ENCODE results near the gene IPO13. TPM values are rescaled to one million over a fixed set of nuclear protein-coding genes. Genes with fewer than 3 reads are reported as not detected.
A peak's percentile ranks its signal among the peaks of the same experiment; 100 is the strongest.

The IPO13 gene
- total RNA-seq, 2 experiments from 2014 or later: 25.3 to 29.4 TPM

DNA sequence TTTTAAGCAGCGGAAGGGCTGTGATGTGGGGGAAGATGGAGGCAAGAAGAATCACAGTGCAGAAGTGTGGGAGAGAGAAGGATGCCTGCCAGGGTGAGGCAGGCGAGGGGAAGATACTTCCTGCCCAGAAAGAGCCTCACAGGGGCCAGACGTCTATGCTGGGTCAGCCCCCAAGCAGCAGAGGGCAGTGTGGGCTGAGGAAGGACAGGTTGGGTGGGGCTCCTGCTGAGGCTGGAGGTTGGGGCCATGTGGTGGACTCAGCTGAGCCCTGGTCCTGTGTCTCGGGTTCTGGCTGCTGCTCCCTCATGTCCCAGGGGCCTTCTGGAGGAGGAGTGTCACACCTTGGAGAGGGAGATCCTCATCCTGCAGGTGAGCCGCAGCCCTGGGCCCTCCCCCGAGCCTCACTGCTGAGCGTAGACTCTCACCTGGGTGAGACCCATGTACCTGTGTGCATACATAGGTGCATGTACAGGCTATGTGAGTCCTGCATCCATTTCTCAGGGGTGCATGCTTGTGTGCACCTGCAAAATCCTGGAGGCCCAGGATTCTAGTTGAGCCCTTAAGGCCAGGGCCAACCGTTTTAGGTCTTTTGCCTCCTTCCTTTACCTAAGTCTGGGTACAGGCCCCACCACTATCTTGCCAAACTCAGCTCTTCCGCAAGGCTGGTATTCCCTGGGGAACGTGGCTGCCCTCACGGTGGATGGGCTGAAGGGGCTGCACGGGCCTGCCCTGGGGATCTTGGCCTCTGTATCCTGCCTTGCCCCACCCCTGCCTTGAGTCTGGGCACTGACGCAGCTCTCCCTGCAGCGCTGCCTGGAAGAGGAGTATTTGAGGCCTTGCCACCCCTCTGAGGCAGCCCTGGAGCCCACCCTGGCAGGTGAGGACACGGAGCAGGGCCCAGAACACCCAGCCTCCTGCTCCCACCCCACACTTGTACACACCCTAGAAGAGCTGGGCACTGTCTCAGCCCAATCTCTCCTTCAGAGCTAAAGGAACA is 48.3 kb downstream of the IPO13 start:
- ATAC-seq: no peak
- DNase-seq: peak; percentile 54
- Mint-ChIP-seq H3K4me1 (peaks cover 18% of the 10 kb centered on the region), H3K4me3 (no peak overlapping the region), H3K27me3 (no peaks in the 10 kb centered on the region), H3K36me3 (no peaks in the 10 kb centered on the region), H3K27ac (no peak overlapping the region), H3K9me3 (ENCODE audit: low read depth) (no peaks in the 10 kb centered on the region)
- CTCF ChIA-PET: interaction anchor here (0.8 to 3.6 kb wide), 4 partner anchors 10 to 53 kb away, joined by 3 to 12 read pairs (median 4); partner anchors contain the start of gene SLC6A9

DNA sequence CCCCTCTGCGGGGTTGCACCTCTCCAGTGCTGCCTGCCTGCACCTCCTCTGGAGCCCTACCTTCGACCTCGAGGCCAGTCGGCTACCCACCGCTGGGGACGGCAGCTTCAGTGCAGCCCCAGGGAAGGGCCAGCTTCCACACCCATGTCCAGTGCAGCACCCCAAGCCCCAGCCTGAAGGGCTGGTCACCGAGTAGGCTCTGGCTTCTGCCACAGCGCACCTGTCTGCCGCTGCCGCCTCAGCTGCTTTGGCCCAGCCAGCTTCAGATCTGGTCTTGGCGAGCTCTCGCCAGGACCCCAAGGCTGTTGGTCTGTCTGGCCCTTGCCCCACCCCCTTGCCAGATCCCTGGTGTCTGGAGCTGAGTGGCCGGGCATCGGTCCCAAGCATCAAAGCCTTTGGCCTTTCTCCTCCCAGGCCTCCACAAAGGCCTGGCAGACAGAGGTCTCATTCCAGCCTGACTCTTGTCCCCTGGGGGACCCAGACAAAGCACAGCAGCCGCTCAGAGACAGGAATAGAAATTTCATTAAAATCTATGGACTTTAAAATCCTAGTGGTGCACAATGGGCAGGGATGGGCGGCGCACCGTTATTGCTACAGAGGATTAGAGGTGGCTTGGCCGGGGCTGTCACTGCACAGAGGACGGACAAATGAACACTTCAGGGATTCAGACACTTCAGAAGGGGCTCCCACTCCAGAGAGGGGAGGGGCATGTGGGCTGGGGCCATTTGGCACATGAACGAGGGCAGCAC is 49.4 kb downstream of the IPO13 start:
- CTCF ChIA-PET: interaction anchor here (1.9 kb wide), 1 partner anchor 35 kb away, joined by 4 read pairs; the partner anchor contains the start of gene SLC6A9
- no peaks in the 10 kb centered on the region for H3K27me3 Mint-ChIP-seq
- no peak overlapping the region for H3K27ac Mint-ChIP-seq
- ATAC-seq: no peak
- H3K4me3 Mint-ChIP-seq: no peak overlapping the region
- H3K9me3 Mint-ChIP-seq (ENCODE audit: low read depth): no peaks in the 10 kb centered on the region
- peaks cover 19% of the 10 kb centered on the region for H3K4me1 Mint-ChIP-seq
- no peaks in the 10 kb centered on the region for H3K36me3 Mint-ChIP-seq
- DNase-seq: no peak

DNA sequence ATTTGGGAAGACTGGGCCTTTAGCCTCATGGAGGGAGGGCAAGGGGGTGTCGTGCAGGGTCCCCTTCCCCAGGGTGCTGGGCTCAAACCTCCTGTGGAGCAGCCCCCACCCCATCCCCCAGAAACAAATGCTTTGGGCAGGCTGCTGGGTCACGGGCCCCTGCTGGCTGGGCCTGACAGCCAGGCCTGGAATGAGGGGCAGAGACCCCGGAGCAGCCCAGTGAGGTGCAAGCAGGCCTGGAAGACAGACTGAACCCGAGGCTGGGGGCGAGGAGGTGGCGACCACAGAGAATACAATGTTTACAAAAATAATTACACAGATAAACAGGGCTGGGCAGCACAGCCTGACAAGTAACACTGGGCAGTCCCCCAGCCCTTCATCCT is 50.0 kb downstream of the IPO13 start:
- H3K4me3 Mint-ChIP-seq: no peak overlapping the region
- H3K27ac Mint-ChIP-seq: no peak overlapping the region
- no peaks in the 10 kb centered on the region for H3K27me3 Mint-ChIP-seq
- no peaks in the 10 kb centered on the region for H3K9me3 Mint-ChIP-seq (ENCODE audit: low read depth)
- DNase-seq: no peak
- CTCF ChIA-PET: no interaction called here
- no peaks in the 10 kb centered on the region for H3K36me3 Mint-ChIP-seq
- H3K4me1 Mint-ChIP-seq: peaks cover 20% of the 10 kb centered on the region
- no peak for ATAC-seq

DNA sequence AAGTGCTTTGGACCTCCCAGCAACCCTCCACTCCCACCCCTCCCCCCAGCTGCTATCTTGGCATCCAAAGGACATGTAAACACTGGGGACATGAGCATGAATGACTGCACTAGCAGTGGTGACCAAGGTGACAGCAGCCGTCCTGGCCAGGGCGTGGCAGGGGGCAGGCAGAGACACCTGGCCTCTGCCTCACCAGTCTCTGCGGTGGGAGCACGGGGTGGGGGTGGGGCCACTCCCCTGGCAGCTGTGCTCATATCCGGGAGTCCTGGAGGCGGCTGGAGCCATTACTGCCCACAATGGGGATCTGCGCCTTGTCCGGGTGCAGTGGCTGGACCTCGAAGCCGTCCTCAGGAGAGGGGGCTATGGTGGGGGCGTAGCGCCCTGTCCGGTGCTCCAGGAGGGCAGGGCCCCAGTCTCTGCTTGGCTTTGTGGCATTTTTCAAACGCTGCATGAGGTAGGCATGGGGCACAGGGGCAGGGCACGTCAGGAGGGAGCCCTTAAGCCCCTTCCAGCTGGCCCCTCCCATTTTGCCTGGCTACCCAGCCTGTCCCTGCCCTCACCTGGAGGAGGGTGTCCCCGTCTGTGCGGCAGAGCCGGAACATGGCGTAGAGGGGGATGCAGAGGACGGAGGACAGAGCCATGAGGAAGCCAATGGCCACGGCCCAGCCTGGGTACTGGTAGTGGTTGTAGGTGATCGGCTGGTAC is 50.7 kb downstream of the IPO13 start:
- CTCF ChIA-PET: no interaction called here
- H3K9me3 Mint-ChIP-seq (ENCODE audit: low read depth): no peaks in the 10 kb centered on the region
- no peak overlapping the region for H3K4me3 Mint-ChIP-seq
- DNase-seq (no peak), ATAC-seq (no peak)
- H3K27me3 Mint-ChIP-seq: no peaks in the 10 kb centered on the region
- no peak overlapping the region for H3K27ac Mint-ChIP-seq
- no peaks in the 10 kb centered on the region for H3K36me3 Mint-ChIP-seq
- peaks cover 14% of the 10 kb centered on the region for H3K4me1 Mint-ChIP-seq

DNA sequence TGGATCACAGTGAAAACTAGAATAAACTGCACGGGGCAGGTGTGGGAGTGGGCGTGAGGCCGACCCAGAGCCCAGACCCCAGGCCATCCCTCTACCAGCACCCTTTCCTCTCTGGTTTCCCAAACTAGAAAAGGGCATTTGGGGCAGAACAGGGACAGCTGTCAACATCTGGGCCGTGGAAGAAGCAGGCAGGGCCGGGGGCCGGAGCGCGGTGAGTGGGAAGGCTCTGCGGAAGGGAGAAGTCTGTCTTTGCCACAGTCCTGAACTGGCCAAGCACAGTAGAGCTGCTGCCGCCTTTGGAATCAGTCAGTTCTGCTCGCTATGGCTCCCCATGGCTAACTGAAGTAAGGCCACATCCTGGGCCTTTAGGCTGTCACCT is 51.2 kb downstream of the IPO13 start:
- H3K27me3 Mint-ChIP-seq: no peaks in the 10 kb centered on the region
- peaks cover 10% of the 10 kb centered on the region for H3K4me1 Mint-ChIP-seq
- no peak overlapping the region for H3K4me3 Mint-ChIP-seq
- no peaks in the 10 kb centered on the region for H3K9me3 Mint-ChIP-seq (ENCODE audit: low read depth)
- no peak for DNase-seq
- ATAC-seq: no peak
- H3K27ac Mint-ChIP-seq: no peak overlapping the region
- CTCF ChIA-PET: no interaction called here
- H3K36me3 Mint-ChIP-seq: no peaks in the 10 kb centered on the region

DNA sequence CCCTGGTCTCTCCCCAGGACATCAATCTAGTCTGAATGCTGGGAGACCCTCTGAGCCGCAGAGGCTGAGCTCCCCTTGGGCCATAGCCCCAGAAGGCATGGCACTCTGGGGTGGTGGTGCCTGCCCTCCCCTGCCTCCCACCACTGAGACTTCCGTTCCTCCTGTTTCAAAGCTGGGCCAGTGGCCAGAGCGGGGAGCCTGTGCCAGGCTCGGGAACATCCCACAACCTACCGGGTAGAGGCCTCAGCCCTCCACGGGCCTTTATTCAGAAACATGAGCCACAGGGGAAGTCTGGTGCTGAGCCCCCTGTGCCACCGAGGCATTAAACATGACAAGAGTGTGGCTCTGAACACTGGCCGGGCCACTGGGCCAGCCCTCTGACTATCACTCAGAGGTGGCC is 52.7 kb downstream of the IPO13 start:
- DNase-seq (no peak), ATAC-seq (no peak)
- Mint-ChIP-seq H3K4me1 (peaks cover 10% of the 10 kb centered on the region), H3K9me3 (ENCODE audit: low read depth) (no peaks in the 10 kb centered on the region), H3K27me3 (no peaks in the 10 kb centered on the region), H3K36me3 (no peaks in the 10 kb centered on the region), H3K4me3 (no peak overlapping the region), H3K27ac (no peak overlapping the region)
- CTCF ChIA-PET: interaction anchor here (2.9 to 8.9 kb wide), 2 partner anchors 36 to 48 kb away, joined by 9 to 115 read pairs; no protein-coding TSS in a partner anchor

DNA sequence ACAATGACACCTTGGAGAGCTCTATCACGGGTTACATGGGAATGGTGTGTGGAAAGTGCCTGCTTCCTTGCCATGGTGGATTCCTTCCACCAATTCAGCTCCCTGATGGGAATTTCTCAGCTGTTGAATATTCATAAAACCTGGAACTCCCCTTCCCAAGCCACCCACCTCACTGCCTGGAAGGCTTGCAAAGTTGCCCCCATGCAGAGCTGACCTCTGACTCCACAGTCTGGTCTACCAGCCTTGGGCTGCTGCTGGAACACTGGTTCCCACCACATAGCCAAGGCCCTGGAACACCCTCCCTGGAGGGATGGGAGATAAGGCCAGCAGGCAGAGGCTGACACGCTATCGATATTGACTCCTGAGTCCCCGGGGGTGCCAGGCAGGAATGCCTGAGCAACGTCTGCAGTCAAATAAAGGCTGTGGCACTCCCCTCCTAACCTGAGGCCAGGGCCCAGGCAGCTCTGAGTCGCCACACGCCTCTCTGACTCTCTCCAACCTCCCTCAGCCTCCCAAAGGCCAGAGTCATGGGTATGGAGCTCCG is 53.4 kb downstream of the IPO13 start:
- peaks cover 7% of the 10 kb centered on the region for H3K4me1 Mint-ChIP-seq
- ATAC-seq (no peak), DNase-seq (no peak)
- no peak overlapping the region for H3K27ac Mint-ChIP-seq
- no peaks in the 10 kb centered on the region for H3K36me3 Mint-ChIP-seq
- H3K9me3 Mint-ChIP-seq (ENCODE audit: low read depth): no peaks in the 10 kb centered on the region
- H3K4me3 Mint-ChIP-seq: no peak overlapping the region
- H3K27me3 Mint-ChIP-seq: no peaks in the 10 kb centered on the region
- CTCF ChIA-PET: interaction anchor here (2.9 to 8.9 kb wide), 2 partner anchors 36 to 47 kb away, joined by 9 to 115 read pairs; no protein-coding TSS in a partner anchor

DNA sequence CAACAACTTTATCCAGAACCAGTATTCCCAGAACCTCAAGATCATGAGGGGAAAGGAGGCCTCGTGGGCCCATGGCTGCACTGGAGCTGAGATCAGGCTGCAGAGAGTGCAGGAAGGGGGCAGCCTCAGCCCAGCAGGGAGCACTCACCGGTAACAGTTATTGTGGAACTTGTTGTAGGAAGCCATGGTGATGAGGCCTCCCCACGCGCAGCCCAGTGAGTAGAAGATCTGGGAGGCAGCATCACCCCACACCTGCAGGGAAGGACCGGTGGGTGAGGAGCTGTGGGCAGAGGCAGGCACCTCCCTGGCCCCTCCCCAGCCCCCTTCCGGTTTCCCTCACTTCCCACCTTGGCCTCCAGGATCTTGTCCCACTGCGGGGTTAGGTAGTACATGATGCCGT is 55.4 kb downstream of the IPO13 start:
- ATAC-seq (no peak), DNase-seq (no peak)
- H3K4me1 Mint-ChIP-seq: peaks cover 7% of the 10 kb centered on the region
- H3K27ac Mint-ChIP-seq: no peak overlapping the region
- H3K9me3 Mint-ChIP-seq (ENCODE audit: low read depth): no peaks in the 10 kb centered on the region
- no peak overlapping the region for H3K4me3 Mint-ChIP-seq
- H3K36me3 Mint-ChIP-seq: no peaks in the 10 kb centered on the region
- CTCF ChIA-PET: interaction anchor here (1.0 to 8.9 kb wide), 4 partner anchors 27 to 67 kb away, joined by 3 to 115 read pairs (median 7); partner anchors contain the start of gene ATP6V0B
- H3K27me3 Mint-ChIP-seq: no peaks in the 10 kb centered on the region

DNA sequence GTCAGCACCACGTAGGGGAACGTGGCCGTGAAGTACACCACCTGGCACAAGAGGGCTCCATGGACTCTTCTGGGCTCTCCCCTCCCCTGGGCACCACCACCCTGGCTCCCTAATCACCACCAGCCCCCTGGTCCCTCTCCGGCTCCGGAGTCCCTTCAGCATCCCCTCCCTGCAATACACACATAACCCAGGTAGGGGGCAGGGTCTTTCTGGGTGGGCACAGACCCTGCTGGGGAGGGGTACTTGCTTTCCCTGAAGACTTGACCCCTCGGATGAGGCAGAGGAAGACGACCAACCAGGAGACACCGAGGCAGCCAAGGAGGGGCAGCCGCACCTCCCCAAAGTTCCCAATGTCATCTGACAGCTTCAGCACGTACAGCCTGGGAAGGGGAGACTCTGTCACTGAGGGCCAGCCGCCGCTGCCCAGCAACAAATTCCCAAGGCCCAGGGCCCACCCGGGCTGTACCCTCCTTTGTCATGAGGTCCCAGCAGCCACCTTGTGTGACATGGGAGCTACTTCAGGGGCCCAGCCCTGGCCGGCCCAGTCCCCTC is 55.9 kb downstream of the IPO13 start:
- Mint-ChIP-seq H3K4me1 (peaks cover 7% of the 10 kb centered on the region), H3K9me3 (ENCODE audit: low read depth) (no peaks in the 10 kb centered on the region), H3K36me3 (no peaks in the 10 kb centered on the region), H3K27me3 (no peaks in the 10 kb centered on the region), H3K27ac (no peak overlapping the region), H3K4me3 (no peak overlapping the region)
- no peak for DNase-seq
- ATAC-seq: no peak
- CTCF ChIA-PET: interaction anchor here (1.0 to 8.9 kb wide), 4 partner anchors 28 to 68 kb away, joined by 3 to 115 read pairs (median 7); partner anchors contain the start of gene ATP6V0B

DNA sequence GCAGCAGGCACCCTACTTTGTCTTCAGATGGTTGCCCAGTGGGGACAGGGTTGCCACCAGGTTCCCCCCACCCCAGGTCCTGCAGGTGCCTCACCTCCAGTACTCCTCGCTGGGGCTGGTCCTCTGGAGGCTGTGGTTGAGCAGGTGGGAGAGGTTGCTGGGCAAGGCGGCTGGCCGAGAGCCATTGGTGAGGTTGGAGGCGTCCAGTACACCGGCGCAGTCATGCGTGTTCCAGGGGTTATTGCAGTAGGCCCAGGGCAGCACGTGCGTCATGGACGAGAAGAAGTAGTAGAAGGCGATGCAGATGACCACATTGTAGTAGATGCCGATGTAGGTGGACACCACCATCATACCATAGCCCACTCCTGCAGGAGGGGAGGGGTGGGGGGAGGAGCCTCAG is 61.5 kb downstream of the IPO13 start:
- H3K4me3 Mint-ChIP-seq: no peak overlapping the region
- DNase-seq (no peak), ATAC-seq (no peak)
- no peaks in the 10 kb centered on the region for H3K36me3 Mint-ChIP-seq
- H3K4me1 Mint-ChIP-seq: peaks cover 4% of the 10 kb centered on the region
- CTCF ChIA-PET: interaction anchor here (4.1 to 8.9 kb wide), 2 partner anchors 27 to 40 kb away, joined by 60 to 115 read pairs; no protein-coding TSS in a partner anchor
- no peaks in the 10 kb centered on the region for H3K27me3 Mint-ChIP-seq
- no peak overlapping the region for H3K27ac Mint-ChIP-seq
- no peaks in the 10 kb centered on the region for H3K9me3 Mint-ChIP-seq (ENCODE audit: low read depth)

DNA sequence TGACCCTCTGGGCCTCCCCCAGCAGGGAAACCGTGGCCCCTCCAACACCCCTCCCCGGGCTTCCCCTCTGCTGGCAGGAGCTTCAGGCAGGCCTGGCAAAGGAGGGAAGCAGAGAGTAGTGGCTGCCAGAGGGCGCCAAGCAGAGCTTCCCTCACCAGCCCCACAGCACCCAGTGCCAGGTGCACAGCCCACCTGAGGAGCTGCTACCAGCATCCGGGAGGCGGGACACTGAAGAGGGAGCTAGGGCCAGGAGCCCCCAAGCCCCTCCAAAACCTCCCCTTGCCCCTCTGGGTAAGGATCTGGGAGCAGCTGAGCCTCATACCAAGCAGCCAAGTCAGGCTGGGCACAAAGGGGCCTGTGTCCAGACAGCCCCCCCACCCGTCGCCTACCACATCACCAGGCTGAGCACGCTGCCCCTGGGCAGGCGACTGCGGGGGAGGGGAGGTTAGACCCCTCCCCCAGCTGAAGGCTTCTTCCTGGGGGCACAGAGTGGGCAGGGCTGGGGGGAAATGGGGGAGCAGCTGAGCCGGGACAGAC is 64.3 kb downstream of the IPO13 start:
- H3K4me1 Mint-ChIP-seq: peaks cover 4% of the 10 kb centered on the region
- H3K27me3 Mint-ChIP-seq: no peaks in the 10 kb centered on the region
- H3K4me3 Mint-ChIP-seq: no peak overlapping the region
- ATAC-seq: no peak
- no peaks in the 10 kb centered on the region for H3K9me3 Mint-ChIP-seq (ENCODE audit: low read depth)
- H3K27ac Mint-ChIP-seq: no peak overlapping the region
- CTCF ChIA-PET: interaction anchor here (5.6 kb wide), 1 partner anchor 25 kb away, joined by 26 read pairs; no protein-coding TSS in a partner anchor
- DNase-seq: no peak
- no peaks in the 10 kb centered on the region for H3K36me3 Mint-ChIP-seq

DNA sequence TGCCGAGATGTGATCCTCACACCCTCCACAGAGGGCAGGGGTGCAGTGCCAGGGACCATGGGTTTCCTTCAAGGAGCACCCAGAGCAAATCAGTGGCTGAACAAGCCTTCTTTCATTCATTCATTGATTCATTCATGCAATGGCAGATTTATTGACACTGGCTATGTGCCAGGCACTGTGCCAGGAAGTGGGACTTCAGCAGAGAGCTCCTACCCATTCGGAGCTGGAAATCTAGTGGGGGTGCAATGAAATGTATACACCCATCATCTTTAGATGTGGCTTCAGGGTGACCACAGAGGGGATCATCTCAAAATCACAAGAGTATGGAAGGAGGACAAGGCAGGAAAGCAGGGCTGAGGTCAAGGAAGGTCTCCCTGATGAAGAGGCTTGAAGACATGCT is 65.7 kb downstream of the IPO13 start:
- ATAC-seq (no peak), DNase-seq (no peak)
- CTCF ChIA-PET: interaction anchor here (5.6 kb wide), 1 partner anchor 23 kb away, joined by 26 read pairs; no protein-coding TSS in a partner anchor
- Mint-ChIP-seq H3K9me3 (ENCODE audit: low read depth) (no peaks in the 10 kb centered on the region), H3K36me3 (no peaks in the 10 kb centered on the region), H3K27ac (no peak overlapping the region), H3K27me3 (no peaks in the 10 kb centered on the region), H3K4me1 (peaks cover 4% of the 10 kb centered on the region), H3K4me3 (no peak overlapping the region)
